GM18508 (cell line): ENCODE results near the gene AP3S2.
"Not testable (repeated sequence)": the region's sequence is repeated elsewhere in the genome, so short reads cannot be mapped to it uniquely, and the experiment has no call there.

Source experiments
- ATAC-seq: cut with Tn5 transposase; IDR thresholded peaks from one replicate; pipeline ENCODE4 v1.9.1; 2021; ENCODE audit warnings: moderate number of reproducible peaks; ENCODE audit not compliant: insufficient read depth, unreplicated experiment

AP3S2 gene

GRCh38 chr15:89904519-89904918, 10.7 kb upstream of the AP3S2 start:
- no peak for ATAC-seq

DNA sequence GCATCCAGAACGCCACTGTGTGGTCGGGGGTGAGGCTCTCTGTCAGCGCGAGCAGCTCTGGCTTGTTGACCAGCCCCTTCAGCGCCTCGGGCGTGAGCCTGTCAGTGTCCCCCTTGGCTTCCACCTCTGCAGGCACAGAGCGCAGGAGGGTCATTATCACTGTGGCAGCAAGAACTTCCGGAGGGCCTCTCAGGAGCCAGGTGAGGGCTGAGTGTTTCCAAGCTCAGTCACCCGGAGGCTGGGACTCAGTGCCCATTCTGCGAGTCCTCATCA, 10.0 kb upstream of the AP3S2 start:
- no peak for ATAC-seq

- no peak for ATAC-seq
These were observed 9.4 kb upstream of the AP3S2 start for GRCh38 chr15:89903015-89903857.

- no peak for ATAC-seq
These were observed 7.1 kb upstream of the AP3S2 start for GRCh38 chr15:89900849-89901248.

GRCh38 chr15:89899951-89900567, 6.3 kb upstream of the AP3S2 start:
- ATAC-seq: no peak

DNA sequence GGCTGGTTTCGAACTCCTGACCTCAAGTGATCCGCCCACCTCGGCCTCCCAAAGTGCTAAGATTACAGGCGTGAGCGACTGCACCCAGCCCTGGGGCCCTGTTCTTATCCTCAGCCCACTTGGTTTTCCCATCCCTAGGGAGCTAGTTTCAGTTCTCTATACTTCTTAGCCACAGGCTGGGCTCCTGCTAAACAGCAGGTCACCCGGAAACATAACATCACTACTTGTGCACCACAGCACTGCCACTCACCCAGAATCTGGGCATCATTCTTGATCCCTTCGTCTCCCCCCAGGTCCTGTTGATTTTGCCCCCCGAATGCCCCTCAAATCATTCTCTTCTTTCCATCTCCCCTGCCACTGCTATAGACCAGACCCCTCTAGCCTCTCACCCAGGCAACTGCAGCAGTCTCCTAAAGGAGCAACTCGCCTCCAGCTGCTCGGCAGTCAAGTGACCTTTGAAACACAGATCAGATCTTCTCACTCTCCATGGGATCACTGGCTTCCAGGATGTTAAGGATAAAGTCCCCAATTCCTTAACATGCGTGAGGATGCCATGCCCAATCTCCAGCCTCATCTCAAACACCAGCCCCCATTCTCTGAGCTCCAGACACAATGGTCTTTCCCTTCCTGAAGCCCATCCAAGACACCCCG, 5.6 kb upstream of the AP3S2 start:
- no peak for ATAC-seq

DNA sequence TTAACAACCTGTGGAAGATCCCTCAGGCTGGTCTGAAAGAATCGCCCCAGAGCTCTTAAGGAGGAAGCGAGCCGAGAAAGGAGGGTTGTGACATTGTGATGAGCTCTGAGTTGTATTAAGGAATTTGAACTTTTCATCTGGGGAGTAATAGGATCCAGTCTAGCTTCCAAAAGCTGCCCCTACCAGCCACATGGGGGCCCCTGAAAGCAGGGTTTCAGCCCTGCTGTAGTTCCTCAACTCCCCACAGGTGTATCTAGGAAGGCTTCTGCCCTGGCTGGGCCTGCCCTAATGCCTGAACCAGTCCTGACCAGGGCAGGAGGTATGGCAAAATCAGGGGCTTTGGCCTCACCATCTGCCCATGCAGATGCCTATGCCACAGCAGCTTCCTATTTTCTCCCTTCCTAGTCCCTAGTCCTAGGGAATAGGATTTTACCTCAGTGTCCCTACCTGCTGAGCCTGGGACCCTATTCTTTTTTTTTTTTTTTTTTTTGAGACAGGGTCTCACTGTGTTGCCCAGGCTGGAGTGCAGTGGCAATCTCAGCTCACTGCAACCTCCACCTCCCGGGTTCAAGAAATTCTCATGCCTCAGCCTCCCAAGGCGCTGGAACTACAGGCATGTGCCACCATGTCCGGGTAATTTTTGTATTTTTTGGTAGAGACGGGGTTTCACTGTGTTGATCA, 5.0 kb upstream of the AP3S2 start:
- ATAC-seq: no peak

DNA sequence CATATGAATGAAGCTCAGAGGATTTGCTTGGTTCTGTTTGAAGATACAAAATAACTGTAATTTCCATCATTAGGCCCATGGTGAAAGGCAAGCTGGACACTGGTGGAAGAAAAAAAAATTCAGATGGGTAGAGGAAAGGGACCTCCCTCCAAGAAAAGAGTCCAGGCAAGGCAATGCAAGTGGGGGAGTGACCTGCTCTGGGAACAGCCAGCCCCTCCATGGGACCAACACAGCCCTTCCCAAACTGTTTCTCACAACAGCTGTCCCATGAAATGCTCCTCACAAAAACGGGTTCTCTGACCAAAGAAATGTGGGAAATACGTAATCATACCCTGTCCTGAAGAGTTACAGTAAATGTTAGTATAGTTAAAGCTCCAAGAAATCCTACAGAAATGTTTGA, 4.4 kb upstream of the AP3S2 start:
- no peak for ATAC-seq

GRCh38 chr15:89893027-89893426, 767 bp downstream of the AP3S2 start:
- ATAC-seq: no peak

- ATAC-seq: no peak
These were observed 5.5 kb downstream of the AP3S2 start for GRCh38 chr15:89888214-89888804.

GRCh38 chr15:89885611-89886010, 8.2 kb downstream of the AP3S2 start:
- no peak for ATAC-seq

- not testable (repeated sequence) for ATAC-seq
These were observed 8.6 kb downstream of the AP3S2 start for GRCh38 chr15:89885179-89885578.

DNA sequence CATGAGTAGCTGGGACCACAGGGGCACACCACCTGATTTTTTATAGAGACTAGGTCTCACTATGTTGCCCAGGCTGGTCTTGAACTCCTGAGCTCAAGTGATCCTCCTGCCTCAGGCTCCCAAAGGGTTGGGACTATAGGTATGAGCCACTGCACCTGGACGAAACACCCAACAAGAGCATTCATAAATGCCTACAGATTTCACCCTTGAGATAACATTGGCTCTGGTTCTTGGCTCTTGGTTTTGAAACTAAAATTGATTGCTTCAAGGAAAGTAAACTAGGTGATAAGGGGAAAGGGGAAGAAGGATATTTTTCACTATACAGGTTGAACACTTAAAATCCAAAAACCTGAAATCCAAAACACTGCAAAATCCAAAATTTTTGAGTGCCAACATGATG, 10.3 kb downstream of the AP3S2 start:
- no peak for ATAC-seq

DNA sequence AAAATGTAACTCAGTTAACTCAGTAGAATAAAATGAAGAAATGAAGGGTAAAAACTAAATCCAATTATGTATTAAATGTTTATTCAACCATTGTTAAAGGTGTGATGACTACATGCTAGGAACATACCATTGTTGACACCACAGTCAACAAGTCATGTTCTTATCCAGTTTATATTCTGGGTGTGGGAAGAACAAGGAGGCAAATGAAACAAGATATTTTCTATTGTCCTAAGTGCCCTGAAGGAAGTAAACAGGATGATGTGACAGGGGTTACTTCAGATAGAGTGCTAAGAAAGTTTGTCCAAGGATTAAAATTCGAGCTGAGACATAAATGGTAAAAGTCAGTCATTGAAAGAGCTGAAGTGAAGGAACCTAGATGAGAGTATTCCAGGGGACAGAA, 13.1 kb downstream of the AP3S2 start:
- ATAC-seq: no peak

DNA sequence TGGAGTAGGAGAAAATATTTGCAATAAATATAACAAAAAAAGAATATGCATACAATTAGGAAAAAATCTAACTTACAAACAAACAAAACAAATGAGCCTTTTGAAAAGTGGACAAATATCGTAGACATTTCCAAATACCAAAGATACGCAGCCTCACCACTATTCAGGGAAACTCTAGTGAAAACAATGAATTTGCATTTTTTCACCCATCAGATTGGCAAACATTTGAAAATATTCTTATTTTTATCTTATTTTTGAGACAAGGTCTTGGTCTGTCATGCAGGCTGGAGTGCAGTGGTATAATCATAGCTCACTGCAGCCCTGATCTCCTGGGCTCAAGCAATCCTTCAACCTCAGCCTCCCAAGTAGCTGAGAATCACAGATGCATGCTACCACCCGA, 15.5 kb downstream of the AP3S2 start:
- no peak for ATAC-seq

DNA sequence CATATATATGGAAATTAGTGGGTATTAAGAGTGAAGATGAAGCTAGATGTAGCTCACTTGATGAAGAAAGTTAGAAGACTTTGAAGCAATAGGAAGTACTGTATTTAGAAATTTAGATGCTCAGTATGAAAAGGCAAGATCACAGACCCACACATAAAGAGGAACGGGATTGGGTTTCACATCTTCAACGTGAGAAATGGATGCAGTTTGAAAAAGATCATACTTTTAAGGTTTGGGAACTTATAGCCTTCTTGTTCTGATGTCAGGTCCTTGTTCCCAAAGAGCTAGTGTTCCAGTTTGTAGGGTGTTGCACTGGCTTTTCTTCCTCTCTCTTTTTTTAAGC, 16.7 kb downstream of the AP3S2 start:
- ATAC-seq: no peak

DNA sequence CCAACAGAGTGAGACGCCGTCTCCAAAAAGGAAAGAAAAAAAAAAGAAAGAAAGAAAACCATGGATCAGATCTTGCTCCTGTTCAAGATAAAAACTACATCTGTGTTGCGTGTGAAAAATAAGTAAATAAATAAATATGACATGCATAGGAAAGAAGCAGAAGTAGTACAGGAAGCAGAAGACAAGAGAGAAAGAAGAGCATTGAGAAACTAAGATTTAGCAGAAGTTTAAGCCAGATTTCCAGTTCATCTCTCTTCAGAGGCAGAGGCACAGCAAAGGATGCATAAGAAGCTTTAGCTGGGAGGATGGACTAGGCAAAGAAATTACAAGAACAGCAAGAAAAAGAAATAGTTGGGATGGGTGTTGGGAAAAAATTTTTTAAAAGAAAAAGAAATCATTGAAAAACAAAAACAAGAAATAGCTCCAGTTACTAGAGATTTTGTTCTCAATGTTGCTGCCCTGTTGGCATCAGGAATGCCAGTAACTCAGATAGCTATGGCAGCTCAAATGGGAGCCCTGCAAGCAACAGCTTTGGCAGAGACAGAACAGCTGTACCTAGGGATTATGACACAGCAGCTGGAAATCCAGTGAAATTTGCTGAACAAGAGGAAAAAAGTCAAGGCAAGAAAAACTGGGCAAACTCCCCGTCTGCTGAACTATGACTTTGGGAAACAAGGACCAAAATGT, 17.3 kb downstream of the AP3S2 start:
- ATAC-seq: no peak

DNA sequence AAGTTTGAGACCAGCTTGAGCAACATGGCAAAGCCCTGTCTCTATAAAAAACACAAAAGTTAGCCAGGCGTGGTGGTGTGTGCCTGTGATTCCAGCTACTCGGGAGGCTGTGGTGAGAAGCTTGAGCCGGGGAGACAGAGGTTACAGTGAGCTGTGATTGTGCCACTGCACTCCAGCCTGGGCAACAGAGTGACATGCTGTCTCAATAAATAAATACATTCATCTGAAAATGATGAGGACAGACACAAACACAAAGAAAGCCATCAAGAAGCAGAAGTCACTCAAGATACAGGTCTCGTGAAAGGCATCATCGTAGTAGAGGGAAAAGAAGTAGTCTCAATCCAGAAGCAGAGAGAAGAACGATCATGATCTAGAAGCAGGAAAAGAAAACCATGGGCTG, 18.1 kb downstream of the AP3S2 start:
- ATAC-seq: no peak

- no peak for ATAC-seq
These were observed 18.7 kb downstream of the AP3S2 start for GRCh38 chr15:89874926-89875564.
